Hepatocyte (in vitro differentiated cells): ENCODE measurements around the gene HBQ1. TPM values are rescaled to one million over a fixed set of nuclear protein-coding genes. Genes with fewer than 3 reads are reported as not detected.
"Not testable (repeated sequence)": the region's sequence is repeated elsewhere in the genome, so short reads cannot be mapped to it uniquely, and the experiment has no call there.

Experiments
- DNase-seq: peaks from one replicate; pipeline ENCODE4 v3.0.0-alpha.2; 2016; ENCODE audit warnings: low spot score
- H2AFZ ChIP-seq: fragments of 200-600 bp; sonication (generic); 2 replicates; pipeline ENCODE4 v1.6.0; 2016; ENCODE audit warnings: antibody characterized with exemption, mild to moderate bottlenecking
- H3K27ac ChIP-seq: fragments of 200-600 bp; sonication (generic); 2 replicates; pipeline ENCODE4 v1.5.1; 2016; ENCODE audit warnings: mild to moderate bottlenecking
- H3K27me3 ChIP-seq: fragments of 200-600 bp; sonication (generic); 2 replicates; pipeline ENCODE4 v1.6.1; 2016
- H3K36me3 ChIP-seq: fragments of 200-600 bp; sonication (generic); replicated peaks from 2 replicates; pipeline ENCODE4 v1.5.1; 2016; ENCODE audit warnings: low read depth; ENCODE audit not compliant: insufficient read depth
- H3K4me1 ChIP-seq: fragments of 200-600 bp; sonication (generic); 2 replicates; pipeline ENCODE4 v1.5.1; 2016; ENCODE audit warnings: mild to moderate bottlenecking, moderate library complexity; ENCODE audit not compliant: insufficient read depth
- H3K4me2 ChIP-seq: fragments of 200-600 bp; sonication (generic); 2 replicates; pipeline ENCODE4 v1.6.0; 2016
- H3K4me3 ChIP-seq: fragments of 200-600 bp; sonication (generic); 2 replicates; pipeline ENCODE4 v1.5.1; 2016; ENCODE audit warnings: mild to moderate bottlenecking
- H3K79me2 ChIP-seq: fragments of 200-600 bp; sonication (generic); 2 replicates; pipeline ENCODE4 v1.6.0; 2017; ENCODE audit warnings: mild to moderate bottlenecking
- H3K9me2 ChIP-seq: fragments of 200-600 bp; sonication (generic); replicated peaks from 2 replicates; pipeline ENCODE4 v1.6.0; 2017; ENCODE audit warnings: mild to moderate bottlenecking; ENCODE audit not compliant: insufficient read depth
- H3K9me3 ChIP-seq: fragments of 200-600 bp; sonication (generic); 2 replicates; pipeline ENCODE4 v1.5.1; 2016; ENCODE audit warnings: low read depth, mild to moderate bottlenecking
- H4K20me1 ChIP-seq: fragments of 200-600 bp; sonication (generic); 2 replicates; pipeline ENCODE4 v1.6.0; 2016; ENCODE audit warnings: mild to moderate bottlenecking; ENCODE audit not compliant: insufficient read depth, poor library complexity, severe bottlenecking
- CTCF ChIP-seq: fragments of 200-600 bp; sonication (generic); IDR thresholded peaks from 2 replicates; pipeline ENCODE4 v1.5.1; 2016; ENCODE audit warnings: antibody characterized with exemption, mild to moderate bottlenecking; ENCODE audit not compliant: poor library complexity
- EZH2 ChIP-seq: fragments of 200-600 bp; sonication (generic); IDR thresholded peaks from 2 replicates; pipeline ENCODE4 v1.6.1; 2016; ENCODE audit warnings: antibody characterized with exemption, mild to moderate bottlenecking, borderline replicate concordance
- EZH2phosphoT487 ChIP-seq: fragments of 200-600 bp; sonication (generic); IDR thresholded peaks from one replicate; pipeline ENCODE4 v1.6.1; 2018; ENCODE audit warnings: antibody characterized with exemption, mild to moderate bottlenecking, low read depth, moderate library complexity; ENCODE audit not compliant: unreplicated experiment, severe bottlenecking
- WGBS: methylation state at CpG from one replicate; pipeline ENCODE4 v1.1.6; 2016; ENCODE audit warnings: low lambda C conversion rate; ENCODE audit errors: missing lambda C conversion rate; 5-methylcytosine and 5-hydroxymethylcytosine counted together
- polyA plus RNA-seq: library from polyadenylated mRNA; unstranded; fragments of >200 nt; fragmentation: Nextera tagmentation; extraction: Ambion mirVana; gene quantifications from 2 replicates; pipeline ENCODE4 v1.2.1, GENCODE V29; 2016
- total RNA-seq: library from RNA; depleted of rRNA; stranded (reverse); fragments of >200 nt; gene quantifications from 2 replicates; pipeline ENCODE4 v1.2.3, GENCODE V29; 2014

Gene HBQ1
- total and polyA plus RNA-seq, 2 experiments from 2014 or later, result 0.30 TPM; not detected in 1

GRCh38 chr16:167122-167690 lies 13.1 kb upstream of the HBQ1 start:
- Histone ChIP-seq H3K9me3 (no peaks in the 10 kb centered on the region), H4K20me1 (no peaks in the 10 kb centered on the region), H3K4me3 (no peak overlapping the region), H3K4me2 (no peak overlapping the region), H3K27ac (no peak overlapping the region), H3K27me3 (peaks cover 60% of the 10 kb centered on the region), H3K4me1 (no peaks in the 10 kb centered on the region), H3K79me2 (no peaks in the 10 kb centered on the region), H2AFZ (no peak overlapping the region), H3K9me2 (no peaks in the 10 kb centered on the region), H3K36me3 (no peaks in the 10 kb centered on the region)
- no peak for TF ChIP-seq EZH2
- TF ChIP-seq EZH2phosphoT487, result no peak
- TF ChIP-seq CTCF, result no peak
- no peak for DNase-seq
- 39% methylated on average over 11 of the region's 11 CpGs for WGBS

GRCh38 chr16:168424-168823 lies 11.8 kb upstream of the HBQ1 start:
- H3K4me1 ChIP-seq, result no peaks in the 10 kb centered on the region
- no peaks in the 10 kb centered on the region for H3K9me2 ChIP-seq
- DNase-seq, result no peak
- no peak overlapping the region for H2AFZ ChIP-seq
- no peaks in the 10 kb centered on the region for H3K79me2 ChIP-seq
- WGBS, result 72% methylated on average over 6 of the region's 6 CpGs
- no peaks in the 10 kb centered on the region for H3K36me3 ChIP-seq
- H4K20me1 ChIP-seq, result no peaks in the 10 kb centered on the region
- H3K27ac ChIP-seq, result no peak overlapping the region
- no peak overlapping the region for H3K4me3 ChIP-seq
- TF ChIP-seq EZH2phosphoT487 (no peak), CTCF (no peak), EZH2 (no peak)
- H3K27me3 ChIP-seq, result peaks cover 55% of the 10 kb centered on the region
- no peak overlapping the region for H3K4me2 ChIP-seq
- no peaks in the 10 kb centered on the region for H3K9me3 ChIP-seq

GRCh38 chr16:169014-169413 lies 11.2 kb upstream of the HBQ1 start:
- Histone ChIP-seq H3K4me2 (no peak overlapping the region), H3K9me2 (no peaks in the 10 kb centered on the region), H2AFZ (no peak overlapping the region), H3K9me3 (no peaks in the 10 kb centered on the region), H3K4me3 (no peak overlapping the region), H3K79me2 (no peaks in the 10 kb centered on the region), H3K27ac (no peak overlapping the region), H4K20me1 (no peaks in the 10 kb centered on the region), H3K36me3 (no peaks in the 10 kb centered on the region), H3K4me1 (no peaks in the 10 kb centered on the region), H3K27me3 (peaks cover 55% of the 10 kb centered on the region)
- no peak for TF ChIP-seq EZH2
- TF ChIP-seq CTCF, result no peak
- no peak for TF ChIP-seq EZH2phosphoT487
- 46% methylated on average over 3 of the region's 3 CpGs for WGBS
- DNase-seq, result no peak

GRCh38 chr16:170088-170507 lies 10.2 kb upstream of the HBQ1 start:
- not testable (repeated sequence) for H3K4me1 ChIP-seq, H3K36me3 ChIP-seq, H3K79me2 ChIP-seq, H3K27ac ChIP-seq, H3K4me2 ChIP-seq, H2AFZ ChIP-seq, H4K20me1 ChIP-seq, H3K4me3 ChIP-seq, H3K9me2 ChIP-seq, H3K9me3 ChIP-seq
- DNase-seq, result peak; percentile 30
- WGBS, result 2% methylated on average over 5 of the region's 5 CpGs
- H3K27me3 ChIP-seq, result peaks cover 61% of the 10 kb centered on the region
